Suprapubic skin (tissue), 4 donors: ENCODE measurements around the gene COL11A1.

Source experiments
- CTCF ChIP-seq, 2 donors: fragments of 200-600 bp in 1 of 2; fragments of 450-650 bp in 1 of 2; sonication (generic) in 1 of 2; IDR thresholded peaks; one replicate each; pipeline ENCODE4 v1.5.1; 2016 to 2019; ENCODE audit warnings: antibody characterized with exemption in 2 of 2, mild to moderate bottlenecking in 1 of 2, moderate library complexity in 1 of 2
- EP300 ChIP-seq: sonication (generic); formaldehyde crosslinking; IDR thresholded peaks from one replicate; pipeline ENCODE4 v1.6.1; 2017; ENCODE audit warnings: antibody characterized with exemption
- POLR2A ChIP-seq, 2 donors: fragments of 450-650 bp; IDR thresholded peaks; one replicate each; pipeline ENCODE4 v1.6.1; 2017; ENCODE audit warnings: antibody characterized with exemption in 2 of 2, mild to moderate bottlenecking in 2 of 2, moderate library complexity in 2 of 2
- POLR2AphosphoS5 ChIP-seq, 3 donors: sonication (generic); formaldehyde crosslinking; IDR thresholded peaks; one replicate each; pipeline ENCODE4 v1.6.1; 2017; ENCODE audit warnings: antibody characterized with exemption in 3 of 3

DNA sequence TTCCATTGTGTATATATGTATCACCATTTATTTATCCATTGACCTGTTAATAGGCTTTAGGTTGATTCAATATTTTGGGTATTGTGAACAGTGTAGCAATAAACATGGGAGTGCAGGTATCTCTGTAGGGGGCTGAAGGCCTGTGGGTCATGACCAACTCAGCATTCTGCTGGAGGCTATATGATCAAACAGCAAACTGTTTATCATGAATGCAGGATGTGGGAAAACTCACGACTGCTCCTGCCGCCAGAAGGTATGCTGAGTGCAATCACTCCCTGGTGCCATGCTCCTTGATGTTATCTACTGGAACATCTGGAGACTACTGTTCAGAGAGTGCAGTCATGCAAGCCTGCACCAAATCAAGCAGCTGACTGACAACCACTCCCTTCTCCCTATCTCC is 275.2 kb downstream of the COL11A1 start:
- TF ChIP-seq EP300 (no peak), POLR2A (IDR thresholded peaks at IDR 0.05) (no peak), CTCF (IDR thresholded peaks at IDR 0.05) (no peak), POLR2AphosphoS5 (IDR thresholded peaks at IDR 0.05) (no peak)
